IMR-90 (cell line): ENCODE measurements around the gene MYH3. TPM values are rescaled to one million over a fixed set of nuclear protein-coding genes. Genes with fewer than 3 reads are reported as not detected.

Source experiments
- ATAC-seq: fragments of 200-7000 bp; cut with Tn5 transposase; 2 replicates; pipeline ENCODE4 v1.9.1; 2020; ENCODE audit warnings: low read depth, mild to moderate bottlenecking, moderate library complexity
- BruUV-seq: library from RNA; stranded (reverse); fragments of 400-500 nt; replicated peaks from 2 replicates; lab custom pipeline; 2021; lab: Mats Ljungman, UMichigan
- CTCF ChIA-PET: fragments of 300-600 bp; formaldehyde crosslinking; extraction: SDS; loops from one replicate; lab custom pipeline; 2021; ENCODE audit warnings: antibody characterized with exemption; lab: Yijun Ruan, JAX
- POLR2A ChIA-PET: fragments of 300-600 bp; sonication (Branson Sonifier 250); formaldehyde crosslinking; loops from one replicate; lab custom pipeline; 2022; ENCODE audit warnings: antibody characterized with exemption; ENCODE audit not compliant: unreplicated experiment; lab: Charles Lee
- DNase-seq: peaks from one replicate; pipeline ENCODE4 v3.0.0; 2013
- H2AFZ ChIP-seq: replicated peaks from 2 replicates; pipeline ENCODE3; 2013; ENCODE audit warnings: low read length, mild to moderate bottlenecking; ENCODE audit not compliant: poor library complexity
- H2AK5ac ChIP-seq: 2 replicates; pipeline ENCODE4 v1.6.1; 2013; ENCODE audit warnings: low read depth, low read length, inconsistent platforms
- H2AK9ac ChIP-seq: replicated peaks from 2 replicates; pipeline ENCODE3; 2013; ENCODE audit warnings: mild to moderate bottlenecking, low read depth, low read length, moderate library complexity; ENCODE audit not compliant: poor library complexity
- H2BK120ac ChIP-seq: 2 replicates; pipeline ENCODE4 v1.6.1; 2013; ENCODE audit warnings: low read depth, low read length, inconsistent platforms
- H2BK15ac ChIP-seq: 3 replicates; pipeline ENCODE4 v1.6.1; 2013; ENCODE audit warnings: low read depth, low read length, inconsistent platforms
- H2BK20ac ChIP-seq: 2 replicates; pipeline ENCODE4 v1.6.1; 2013; ENCODE audit warnings: low read depth, mild to moderate bottlenecking, inconsistent platforms, low read length, moderate library complexity
- H2BK5ac ChIP-seq: 2 replicates; pipeline ENCODE4 v1.6.1; 2013; ENCODE audit warnings: mild to moderate bottlenecking, low read depth, low read length, inconsistent platforms; ENCODE audit not compliant: poor library complexity, severe bottlenecking
- H3K14ac ChIP-seq: replicated peaks from 2 replicates; pipeline ENCODE4 v1.6.1; 2013; ENCODE audit warnings: low read depth, low read length, inconsistent platforms
- H3K18ac ChIP-seq: 2 replicates; pipeline ENCODE4 v1.6.1; 2013; ENCODE audit warnings: low read depth, low read length, control low read depth
- H3K23ac ChIP-seq: 2 replicates; pipeline ENCODE4 v1.6.1; 2013; ENCODE audit warnings: low read depth, low read length, inconsistent platforms
- H3K27ac ChIP-seq: 2 replicates; pipeline ENCODE4 v1.5.1; 2013; ENCODE audit warnings: mild to moderate bottlenecking, control low read depth, low read length; ENCODE audit not compliant: insufficient read depth
- H3K27me3 ChIP-seq: 2 replicates; pipeline ENCODE4 v1.6.1; 2013; ENCODE audit warnings: low read length; ENCODE audit not compliant: control insufficient read depth, insufficient read depth
- H3K36me3 ChIP-seq: 2 replicates; pipeline ENCODE4 v1.6.1; 2013; ENCODE audit warnings: low read length, mixed read lengths; ENCODE audit not compliant: control insufficient read depth, insufficient read depth
- H3K4ac ChIP-seq: 2 replicates; pipeline ENCODE4 v1.6.1; 2013; ENCODE audit warnings: low read depth, low read length, inconsistent platforms
- H3K4me1 ChIP-seq: 2 replicates; pipeline ENCODE4 v1.6.1; 2013; ENCODE audit warnings: low read length, mixed read lengths; ENCODE audit not compliant: control insufficient read depth, insufficient read depth
- H3K4me2 ChIP-seq: 2 replicates; pipeline ENCODE4 v1.6.1; 2013; ENCODE audit warnings: low read depth, mild to moderate bottlenecking, control low read depth, low read length, moderate library complexity
- H3K4me3 ChIP-seq: 2 replicates; pipeline ENCODE4 v1.5.1; 2013; ENCODE audit warnings: low read depth, mild to moderate bottlenecking, control low read depth, low read length, moderate library complexity; ENCODE audit not compliant: insufficient read depth
- H3K56ac ChIP-seq: 2 replicates; pipeline ENCODE4 v1.6.1; 2013; ENCODE audit warnings: low read length, inconsistent platforms; ENCODE audit not compliant: insufficient read depth; ENCODE audit errors: extremely low read depth
- H3K79me1 ChIP-seq, 2 experiments: 2 replicates each; pipeline ENCODE4 v1.6.1; 2013; ENCODE audit warnings: low read length in 2 of 2, inconsistent platforms in 1 of 2, low read depth in 1 of 2
- H3K9ac ChIP-seq: 2 replicates; pipeline ENCODE4 v1.6.1; 2013; ENCODE audit warnings: low read depth, low read length, control low read depth
- H3K9me1 ChIP-seq: 2 replicates; pipeline ENCODE4 v1.6.1; 2013; ENCODE audit warnings: low read length, inconsistent platforms; ENCODE audit not compliant: insufficient read depth
- H3K9me3 ChIP-seq: 2 replicates; pipeline ENCODE4 v1.6.1; 2013; ENCODE audit warnings: low read length; ENCODE audit not compliant: control insufficient read depth, insufficient read depth
- H4K20me1 ChIP-seq: 2 replicates; pipeline ENCODE4 v1.6.1; 2013; ENCODE audit warnings: low read length, inconsistent platforms; ENCODE audit not compliant: insufficient read depth
- H4K5ac ChIP-seq: 2 replicates; pipeline ENCODE4 v1.6.1; 2013; ENCODE audit warnings: mild to moderate bottlenecking, low read depth, low read length, control low read depth
- H4K8ac ChIP-seq, 2 experiments: 2 replicates each; pipeline ENCODE4 v1.6.1; 2013; ENCODE audit warnings: low read depth in 2 of 2, low read length in 2 of 2, control low read depth in 1 of 2, inconsistent platforms in 1 of 2
- H4K91ac ChIP-seq: 2 replicates; pipeline ENCODE4 v1.6.1; 2013; ENCODE audit warnings: low read depth, low read length, inconsistent platforms; ENCODE audit not compliant: insufficient read depth
- BHLHE40 ChIP-seq: fragments of 150-350 bp; IDR thresholded peaks from 2 replicates; pipeline ENCODE4 v1.6.1; 2016; ENCODE audit warnings: mild to moderate bottlenecking, low read depth, low read length
- CEBPB ChIP-seq: IDR thresholded peaks from 2 replicates; pipeline ENCODE4 v1.6.1; 2012; ENCODE audit warnings: low read depth, low read length, improper control_type of control experiment
- CHD1 ChIP-seq: IDR thresholded peaks from 2 replicates; pipeline ENCODE4 v1.6.1; 2012; ENCODE audit warnings: low read depth, low read length, improper control_type of control experiment
- CTCF ChIP-seq: conservative IDR thresholded peaks from 2 replicates; pipeline ENCODE4 v1.5.1; 2012; ENCODE audit warnings: mild to moderate bottlenecking, low read depth, low read length, improper control_type of control experiment
- ELK1 ChIP-seq: fragments of 150-350 bp; IDR thresholded peaks from 2 replicates; pipeline ENCODE4 v1.6.1; 2016; ENCODE audit warnings: low read depth, mild to moderate bottlenecking, low read length, moderate library complexity, borderline replicate concordance
- FOS ChIP-seq: fragments of 150-350 bp; IDR thresholded peaks from 2 replicates; pipeline ENCODE4 v1.6.1; 2016; ENCODE audit warnings: low read depth, low read length
- MAFK ChIP-seq: IDR thresholded peaks from 2 replicates; pipeline ENCODE4 v1.6.1; 2012; ENCODE audit warnings: low read depth, low read length, improper control_type of control experiment
- MAZ ChIP-seq: IDR thresholded peaks from 2 replicates; pipeline ENCODE4 v1.6.1; 2012; ENCODE audit warnings: low read depth, mild to moderate bottlenecking, low read length, improper control_type of control experiment, moderate library complexity, borderline replicate concordance
- MXI1 ChIP-seq: IDR thresholded peaks from 2 replicates; pipeline ENCODE4 v1.6.1; 2012; ENCODE audit warnings: low read depth, mild to moderate bottlenecking, low read length, moderate library complexity, borderline replicate concordance
- NFE2L2 ChIP-seq: fragments of 150-350 bp; IDR thresholded peaks from 2 replicates; pipeline ENCODE4 v1.6.1; 2016; ENCODE audit warnings: low read depth, mild to moderate bottlenecking, low read length
- POLR2A ChIP-seq: IDR thresholded peaks from 2 replicates; pipeline ENCODE4 v1.6.1; 2012; ENCODE audit warnings: mild to moderate bottlenecking, low read depth, low read length
- RAD21 ChIP-seq: IDR thresholded peaks from 2 replicates; pipeline ENCODE4 v1.6.1; 2012; ENCODE audit warnings: low read length, improper control_type of control experiment
- RFX5 ChIP-seq: IDR thresholded peaks from 2 replicates; pipeline ENCODE4 v1.8.0; 2012; ENCODE audit warnings: low read depth, mild to moderate bottlenecking, low read length, moderate library complexity
- SMC3 ChIP-seq: fragments of 150-350 bp; IDR thresholded peaks from 2 replicates; pipeline ENCODE4 v1.6.1; 2016; ENCODE audit warnings: low read depth, mild to moderate bottlenecking, antibody characterized with exemption, low read length, moderate library complexity
- WGBS, 2 experiments: methylation state at CpG; one replicate each; pipeline versions ENCODE4 v1.1.5 to v1.1.7; 2013; ENCODE audit warnings: missing lambda C conversion rate in 2 of 2; ENCODE audit not compliant: insufficient read length in 1 of 2; ENCODE audit errors: extremely low coverage in 2 of 2; 5-methylcytosine and 5-hydroxymethylcytosine counted together
- dilution Hi-C: fragments of 300-500 bp; cut with HindIII; formaldehyde crosslinking; loops from one replicate; pipeline ENCODE4 v1.14.3; 2018; ENCODE audit warnings: low sequenced_read_pairs; ENCODE audit not compliant: unreplicated experiment
- in situ Hi-C: fragments of 300-500 bp; cut with MboI; formaldehyde crosslinking; loops from 3 replicates; pipeline ENCODE4 v1.14.3; 2019; ENCODE audit warnings: low sequenced_read_pairs, inconsistent platforms, mixed read lengths
- intact Hi-C: fragments of 100-400 bp; cut with micrococcal nuclease; formaldehyde crosslinking; loops from 2 replicates; pipeline ENCODE4 v1.10.0; 2022
- polyA plus RNA-seq, 3 experiments: library from polyadenylated mRNA; depleted of rRNA; stranded (reverse); fragments of >200 nt; gene quantifications; 2 replicates each; pipeline ENCODE4 v1.2.3, GENCODE V29; 2012; ENCODE audit warnings: low replicate concordance in 1 of 3
- total RNA-seq: library from RNA; depleted of rRNA; stranded (reverse); fragments of >200 nt; gene quantifications from 2 replicates; pipeline ENCODE4 v1.2.3, GENCODE V29; 2012

Gene MYH3
- total and polyA plus RNA-seq, 2 of the 4 experiments (the other 2 are of a cell fraction) = 0.54 to 0.63 TPM

GRCh38 chr17:10621397-10621796 is 35.7 kb downstream of the MYH3 start:
- 36% methylated on average over 2 of the region's 6 CpGs; no CpG with 5 or more reads in 1 of the 2 experiments for WGBS, 2 experiments
- CTCF ChIA-PET = no interaction called here

More at GRCh38 chr17:10621397-10621796, 35.7 kb downstream of the MYH3 start:
- dilution Hi-C loops (no loop called here), intact Hi-C loops (no loop called here), in situ Hi-C loops (loop anchor here (25.0 kb wide), 1 partner anchor 884 kb away; no protein-coding TSS in a partner anchor)
- Histone ChIP-seq H3K36me3 (no peaks in the 10 kb centered on the region), H4K20me1 (no peaks in the 10 kb centered on the region), H2BK120ac (no peak overlapping the region), H3K9me1 (no peaks in the 10 kb centered on the region), H3K18ac (no peak overlapping the region), H3K23ac (no peak overlapping the region), H3K4ac (no peak overlapping the region), H3K9me3 (no peaks in the 10 kb centered on the region), H2BK20ac (no peak overlapping the region), H2AK9ac (no peak overlapping the region), H3K4me3 (no peak overlapping the region), H3K4me2 (no peak overlapping the region), H4K91ac (no peak overlapping the region), H2BK15ac (no peak overlapping the region), H3K4me1 (no peaks in the 10 kb centered on the region), H4K5ac (no peak overlapping the region), H3K14ac (no peak overlapping the region), H3K27me3 (no peaks in the 10 kb centered on the region), H2AFZ (no peak overlapping the region), H3K56ac (no peak overlapping the region), H3K9ac (no peak overlapping the region), H3K79me1 (no peaks in the 10 kb centered on the region), H2BK5ac (no peak overlapping the region), H4K8ac (no peak overlapping the region), H2AK5ac (no peak overlapping the region), H3K27ac (no peak overlapping the region)
- no peak for ATAC-seq
- no peak for DNase-seq
- BruUV-seq = no TSS peak
- TF ChIP-seq NFE2L2 (no peak), BHLHE40 (no peak), RAD21 (no peak), CEBPB (no peak), CHD1 (no peak), ELK1 (no peak), SMC3 (no peak), FOS (no peak), CTCF (no peak), POLR2A (no peak), MXI1 (no peak), MAFK (no peak), RFX5 (no peak), MAZ (no peak)
- POLR2A ChIA-PET = interaction anchor here (0.6 kb wide), 1 partner anchor 1324 kb away, joined by 4 read pairs; no protein-coding TSS in a partner anchor
